T-cell (primary cell): ENCODE results near the gene AP1AR. TPM values are rescaled to one million over a fixed set of nuclear protein-coding genes. Genes with fewer than 3 reads are reported as not detected.

Experiments used
- ATAC-seq, 4 experiments: fragments of 200-7000 bp in 3 of 4; fragments of 150-1000 bp in 1 of 4; cut with Tn5 transposase; replicated peaks in 1 of 4; 1 replicate in 3 of 4; 2 replicates in 1 of 4; pipeline ENCODE4 v1.10.0; 2021; ENCODE audit warnings: moderate library complexity in 3 of 4, mild to moderate bottlenecking in 2 of 4, moderate number of reproducible peaks in 1 of 4
- CTCF ChIA-PET, 2 donors: fragments of 300-600 bp; sonication (Branson Sonifier 250); formaldehyde crosslinking; loops; one replicate each; lab custom pipeline; 2022; ENCODE audit warnings: antibody characterized with exemption in 2 of 2; lab: Charles Lee
- POLR2A ChIA-PET, 2 donors: fragments of 300-600 bp; sonication (Branson Sonifier 250); formaldehyde crosslinking; loops; one replicate each; lab custom pipeline; 2022; ENCODE audit warnings: antibody characterized with exemption in 2 of 2; lab: Charles Lee
- DNase-seq, 35 experiments: peaks; one replicate each; pipeline versions ENCODE4 v3.0.0 to v3.0.0-alpha.2; 2013 to 2023
- H3K27ac ChIP-seq: one replicate; pipeline ENCODE4 v1.5.1; 2013; ENCODE audit warnings: low read length
- H3K27me3 ChIP-seq, 2 experiments: replicated peaks in 1 of 2; 1 replicate in 1 of 2; 2 replicates in 1 of 2; pipeline versions ENCODE4 v1.6.1 to v1.7.0; 2013; ENCODE audit warnings: low read length in 1 of 2, mixed read lengths in 1 of 2; ENCODE audit not compliant: control insufficient read depth in 2 of 2, insufficient read depth in 2 of 2; ENCODE audit errors: extremely low read depth in 1 of 2
- H3K36me3 ChIP-seq, 2 donors: 1 replicate in 1 of 2; 2 replicates in 1 of 2; pipeline versions ENCODE4 v1.6.1 to v1.7.0; 2013; ENCODE audit warnings: low read length in 1 of 2; ENCODE audit not compliant: control insufficient read depth in 2 of 2, insufficient read depth in 1 of 2; ENCODE audit errors: extremely low read depth in 1 of 2
- H3K4me1 ChIP-seq, 2 experiments: 1 replicate in 1 of 2; 2 replicates in 1 of 2; pipeline versions ENCODE4 v1.6.1 to v1.7.0; 2013; ENCODE audit warnings: low read length in 2 of 2, mixed read lengths in 1 of 2; ENCODE audit not compliant: insufficient read depth in 2 of 2, control insufficient read depth in 1 of 2; ENCODE audit errors: extremely low read depth in 1 of 2
- H3K4me3 ChIP-seq, 2 donors: 1 replicate in 1 of 2; 2 replicates in 1 of 2; pipeline versions ENCODE4 v1.5.1 to v1.7.0; 2013; ENCODE audit warnings: mild to moderate bottlenecking in 2 of 2, low read length in 1 of 2, moderate library complexity in 1 of 2; ENCODE audit not compliant: control insufficient read depth in 1 of 2; ENCODE audit errors: extremely low read depth in 1 of 2
- H3K9me3 ChIP-seq: 2 replicates; pipeline ENCODE4 v1.7.0; 2013
- H3K27ac Mint-ChIP-seq, 2 donors: one replicate each; pipeline ENCODE4 v1.8.0; 2020 to 2021; ENCODE audit warnings: mild to moderate bottlenecking in 2 of 2, mixed read lengths in 2 of 2
- H3K27me3 Mint-ChIP-seq, 2 donors: one replicate each; pipeline ENCODE4 v1.8.0; 2021 to 2022; ENCODE audit warnings: mixed read lengths in 2 of 2
- H3K36me3 Mint-ChIP-seq: one replicate; pipeline ENCODE4 v1.8.0; 2021; ENCODE audit warnings: mixed read lengths
- H3K4me1 Mint-ChIP-seq, 3 donors: one replicate each; pipeline ENCODE4 v1.8.0; 2020 to 2022; ENCODE audit warnings: mixed read lengths in 3 of 3, mild to moderate bottlenecking in 1 of 3
- H3K4me3 Mint-ChIP-seq, 3 donors: one replicate each; pipeline ENCODE4 v1.8.0; 2020 to 2022; ENCODE audit warnings: mild to moderate bottlenecking in 3 of 3, mixed read lengths in 3 of 3, moderate library complexity in 3 of 3
- H3K9me3 Mint-ChIP-seq, 3 donors: one replicate each; pipeline ENCODE4 v1.8.0; 2020 to 2022; ENCODE audit warnings: mixed read lengths in 3 of 3
- WGBS: methylation state at CpG from one replicate; pipeline ENCODE4 v1.1.5; 2013; ENCODE audit warnings: missing lambda C conversion rate; ENCODE audit not compliant: insufficient coverage; 5-methylcytosine and 5-hydroxymethylcytosine counted together
- total RNA-seq, 35 experiments: library from RNA in 6 of 35; stranded (reverse) in 6 of 35; fragments of 120-200 nt in 1 of 35; gene quantifications; one replicate each; pipeline versions ENCODE4 v1.2.1 to v1.2.4 and lab custom pipeline; 2013 to 2026

Gene AP1AR
- total RNA-seq, 5 donors from 2014 or later (not counting 1 experiment from before 2014, with no cell fraction given): 13.9 to 21.4 (median 20.3) TPM

GRCh38 chr4:112252234-112252633 lies 20.6 kb downstream of the AP1AR start:
- no peak overlapping the region for H3K27ac ChIP-seq
- Mint-ChIP-seq H3K27me3 (no peaks in the 10 kb centered on the region), H3K4me1 (peaks cover 0 to under 1% (median 0%) of the 10 kb centered on the region in 3 donors), H3K27ac (no peak overlapping the region), H3K4me3 (no peak overlapping the region), H3K9me3 (no peaks in the 10 kb centered on the region), H3K36me3 (peaks cover 15% of the 10 kb centered on the region)
- no peaks in the 10 kb centered on the region for H3K36me3 ChIP-seq
- no peaks in the 10 kb centered on the region for H3K9me3 ChIP-seq
- DNase-seq: no peak
- no peak for ATAC-seq
- H3K4me1 ChIP-seq: no peaks in the 10 kb centered on the region
- POLR2A ChIA-PET: no interaction called here
- CTCF ChIA-PET: no interaction called here
- no CpG with 5 or more reads among the region's 1 CpG for WGBS
- no peak overlapping the region for H3K4me3 ChIP-seq
- no peaks in the 10 kb centered on the region for H3K27me3 ChIP-seq

GRCh38 chr4:112253382-112254000 lies 21.9 kb downstream of the AP1AR start:
- H3K36me3 ChIP-seq: no peaks in the 10 kb centered on the region
- H3K4me1 Mint-ChIP-seq: no peaks in the 10 kb centered on the region
- no CpG with 5 or more reads among the region's 2 CpGs for whole genome bisulfite sequencing
- H3K4me1 ChIP-seq: no peaks in the 10 kb centered on the region
- H3K4me3 ChIP-seq: no peak overlapping the region
- no peaks in the 10 kb centered on the region for H3K27me3 ChIP-seq
- peaks cover 15% of the 10 kb centered on the region for H3K36me3 Mint-ChIP-seq
- H3K9me3 Mint-ChIP-seq: no peaks in the 10 kb centered on the region
- ChIA-PET POLR2A (no interaction called here), CTCF (no interaction called here)
- no peak overlapping the region for H3K27ac Mint-ChIP-seq
- no peak for ATAC-seq
- no peak overlapping the region for H3K4me3 Mint-ChIP-seq
- no peak overlapping the region for H3K27ac ChIP-seq
- H3K9me3 ChIP-seq: no peaks in the 10 kb centered on the region
- no peak for DNase-seq
- no peaks in the 10 kb centered on the region for H3K27me3 Mint-ChIP-seq

- Mint-ChIP-seq H3K9me3 (no peaks in the 10 kb centered on the region), H3K27me3 (no peaks in the 10 kb centered on the region), H3K4me3 (no peak overlapping the region), H3K27ac (no peak overlapping the region), H3K36me3 (peaks cover 15% of the 10 kb centered on the region), H3K4me1 (no peaks in the 10 kb centered on the region)
- ATAC-seq (no peak), DNase-seq (no peak)
- Histone ChIP-seq H3K4me3 (no peak overlapping the region), H3K27ac (no peak overlapping the region), H3K27me3 (no peaks in the 10 kb centered on the region), H3K9me3 (no peaks in the 10 kb centered on the region), H3K4me1 (no peaks in the 10 kb centered on the region), H3K36me3 (no peaks in the 10 kb centered on the region)
- ChIA-PET CTCF (interaction anchor here (0.6 to 0.7 kb wide), 2 partner anchors 21 to 118 kb away, joined by 3 read pairs; no protein-coding TSS in a partner anchor), POLR2A (interaction anchor here in 1 of 2 donors (0.7 kb wide), 1 partner anchor 30 kb away, joined by 4 read pairs; no protein-coding TSS in a partner anchor)
- WGBS: 94% methylated on average over 2 of the region's 2 CpGs
Observed at GRCh38 chr4:112257098-112257497, 25.5 kb downstream of the AP1AR start.

GRCh38 chr4:112266823-112267222 lies 35.2 kb downstream of the AP1AR start:
- Mint-ChIP-seq H3K27ac (no peak overlapping the region), H3K36me3 (peaks cover 13% of the 10 kb centered on the region), H3K9me3 (no peaks in the 10 kb centered on the region), H3K4me3 (no peak overlapping the region), H3K27me3 (no peaks in the 10 kb centered on the region), H3K4me1 (peaks cover 0 to 9% (median 8%) of the 10 kb centered on the region in 3 donors)
- CTCF ChIA-PET: interaction anchor here (0.5 to 1.5 kb wide), 9 partner anchors 19 to 250 kb away, joined by 3 to 9 read pairs (median 3); partner anchors contain the start of genes ALPK1 (in 2 of the 2) and TIFA (in 1 of the 2)
- POLR2A ChIA-PET: no interaction called here
- H3K36me3 ChIP-seq: peaks cover 0 to 3% of the 10 kb centered on the region in 2 donors
- no peak overlapping the region for H3K27ac ChIP-seq
- no CpG with 5 or more reads among the region's 2 CpGs for WGBS
- no peaks in the 10 kb centered on the region for H3K4me1 ChIP-seq
- no peaks in the 10 kb centered on the region for H3K9me3 ChIP-seq
- no peaks in the 10 kb centered on the region for H3K27me3 ChIP-seq
- H3K4me3 ChIP-seq: no peak overlapping the region
- peak in 1 of 35 experiments; percentile 45 for DNase-seq
- no peak for ATAC-seq

- H3K27me3 Mint-ChIP-seq: no peaks in the 10 kb centered on the region
- peaks cover 0 to 7% of the 10 kb centered on the region in 2 donors for H3K36me3 ChIP-seq
- WGBS: no CpG with 5 or more reads among the region's 1 CpG
- H3K36me3 Mint-ChIP-seq: peaks cover 17% of the 10 kb centered on the region
- peak overlapping the region in 1 of 2 donors; percentile 8 for H3K27ac Mint-ChIP-seq
- H3K4me1 ChIP-seq: no peaks in the 10 kb centered on the region
- POLR2A ChIA-PET: no interaction called here
- H3K27ac ChIP-seq: no peak overlapping the region
- H3K4me1 Mint-ChIP-seq: peaks cover 0 to 26% (median 15%) of the 10 kb centered on the region in 3 donors
- no peak overlapping the region for H3K4me3 Mint-ChIP-seq
- no peak overlapping the region for H3K4me3 ChIP-seq
- ATAC-seq (no peak), DNase-seq (no peak)
- H3K27me3 ChIP-seq: no peaks in the 10 kb centered on the region
- H3K9me3 ChIP-seq: no peaks in the 10 kb centered on the region
- CTCF ChIA-PET: no interaction called here
- H3K9me3 Mint-ChIP-seq: no peaks in the 10 kb centered on the region
Observed at GRCh38 chr4:112270051-112270450, 38.5 kb downstream of the AP1AR start.

GRCh38 chr4:112270640-112271421 lies 39.2 kb downstream of the AP1AR start:
- Mint-ChIP-seq H3K4me1 (peaks cover under 1 to 28% (median 18%) of the 10 kb centered on the region in 3 donors), H3K9me3 (no peaks in the 10 kb centered on the region), H3K36me3 (peaks cover 20% of the 10 kb centered on the region), H3K27me3 (no peaks in the 10 kb centered on the region), H3K27ac (peak overlapping the region in 1 of 2 donors; percentile 41), H3K4me3 (no peak overlapping the region)
- no peak overlapping the region for H3K4me3 ChIP-seq
- no peaks in the 10 kb centered on the region for H3K9me3 ChIP-seq
- ChIA-PET POLR2A (interaction anchor here (0.5 kb wide), 2 partner anchors 336 to 395 kb away, joined by 3 to 4 read pairs; no protein-coding TSS in a partner anchor), CTCF (no interaction called here)
- 94% methylated on average over 4 of the region's 8 CpGs for WGBS
- ATAC-seq (no peak), DNase-seq (no peak)
- no peaks in the 10 kb centered on the region for H3K27me3 ChIP-seq
- no peaks in the 10 kb centered on the region for H3K4me1 ChIP-seq
- peaks cover 0 to 10% of the 10 kb centered on the region in 2 donors for H3K36me3 ChIP-seq
- no peak overlapping the region for H3K27ac ChIP-seq
